Muscle of back (tissue), 11 donors: ENCODE measurements around the gene NEK10. TPM values are rescaled to one million over a fixed set of nuclear protein-coding genes. Genes with fewer than 3 reads are reported as not detected.

ENCODE experiments used
- DNase-seq, 3 donors: peaks; one replicate each; pipeline versions ENCODE4 v3.0.0 to v3.0.0-alpha.2; 2013
- polyA plus RNA-seq, 10 donors: library from polyadenylated mRNA; unstranded; fragments of 120-200 nt; gene quantifications; one replicate each; pipeline ENCODE4 v1.2.1, GENCODE V29; 2013; ENCODE audit not compliant: insufficient read length in 10 of 10

NEK10 gene
- polyA plus RNA-seq, 10 donors = 1.7 to 7.6 (median 3.5) TPM

DNA sequence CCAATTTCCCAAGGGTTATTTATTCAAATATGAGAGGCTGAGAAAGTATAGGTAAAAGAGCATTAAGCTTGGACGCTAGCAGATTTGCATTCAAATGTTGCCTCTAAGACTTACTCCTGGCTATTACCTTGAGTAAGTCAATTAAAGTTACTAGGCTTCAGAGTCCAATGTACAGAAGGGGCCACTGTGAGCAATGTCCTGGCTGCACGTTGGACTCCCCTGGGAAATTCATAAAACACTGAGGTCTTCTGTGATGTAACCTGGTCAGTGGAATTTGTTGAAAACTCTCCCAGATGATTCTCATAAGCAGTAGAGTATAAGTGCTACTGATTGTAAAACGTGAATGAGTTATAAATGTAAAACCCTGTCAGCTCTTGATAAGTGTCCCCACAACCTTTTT is 295.3 kb downstream of the NEK10 start:
- DNase-seq = no peak

DNA sequence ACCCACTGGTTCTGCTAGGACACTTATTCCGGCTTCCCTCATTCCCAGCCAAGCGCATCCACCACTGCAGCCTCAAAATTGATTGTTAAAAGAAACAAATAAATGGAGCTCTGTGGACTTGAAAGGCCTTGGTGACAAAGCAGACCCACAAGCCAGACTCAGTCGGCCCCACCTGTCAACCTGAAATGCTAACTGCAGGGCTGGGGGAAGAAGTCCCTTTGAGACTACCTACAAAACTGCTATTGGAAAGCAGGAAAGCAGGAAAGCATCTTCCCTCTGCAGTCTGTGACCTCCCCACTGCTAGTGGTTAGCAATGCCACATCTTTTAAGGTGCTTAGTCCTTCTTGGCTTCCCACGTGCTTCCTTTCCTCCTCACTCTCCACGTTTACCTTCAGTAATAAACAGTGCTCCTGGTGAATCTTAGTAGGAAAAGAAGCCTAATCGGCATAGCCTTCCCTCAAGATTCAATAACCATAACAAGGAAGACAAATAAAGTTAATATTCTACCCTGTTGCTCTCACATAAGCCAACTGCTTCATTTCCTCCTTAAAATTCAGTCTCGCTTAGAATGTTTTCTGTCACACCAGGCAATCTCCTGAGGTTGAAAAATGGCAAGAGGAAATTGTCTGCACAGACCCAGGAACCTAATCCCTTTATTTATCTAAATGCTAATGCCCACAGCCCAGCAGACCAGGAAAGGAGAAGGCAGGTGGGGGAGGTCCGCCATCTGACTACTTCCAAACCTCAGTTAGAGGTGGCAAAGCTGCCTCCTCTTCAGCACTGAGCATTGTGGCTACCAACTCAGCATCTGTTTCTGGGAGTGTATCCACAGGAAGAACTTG is 296.2 kb downstream of the NEK10 start:
- DNase-seq = no peak

DNA sequence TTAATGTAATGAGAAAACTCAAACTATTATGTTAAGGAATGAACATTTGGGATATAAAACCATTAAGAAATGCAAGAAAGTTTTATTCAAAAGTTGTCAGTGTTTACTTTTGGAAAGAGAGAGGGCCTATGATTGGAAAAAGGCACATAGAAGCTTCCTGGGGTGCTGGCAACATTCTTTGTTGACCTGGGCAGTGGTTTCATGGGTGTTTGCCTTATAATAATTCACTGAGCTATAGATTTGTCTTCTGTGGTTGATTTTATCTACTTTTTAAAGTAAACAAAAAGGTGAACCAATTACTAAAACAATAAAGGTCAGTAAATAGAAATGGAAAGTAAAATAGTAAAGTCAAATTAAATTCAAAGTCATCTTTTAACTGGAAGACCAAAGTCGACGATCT is 308.8 kb downstream of the NEK10 start:
- no peak for DNase-seq

Other genes with a start within 250 kb of the NEK10 start
- 10 to 100 TPM in 9 of 10 donors, 1 to 10 TPM in 1; 9.8 to 19.5 (median 14.0) TPM for gene SLC4A7, start 115.0 kb upstream of the NEK10 start, polyA plus RNA-seq